ENCODE data around the gene RNF212B.

The RNF212B gene

DNA sequence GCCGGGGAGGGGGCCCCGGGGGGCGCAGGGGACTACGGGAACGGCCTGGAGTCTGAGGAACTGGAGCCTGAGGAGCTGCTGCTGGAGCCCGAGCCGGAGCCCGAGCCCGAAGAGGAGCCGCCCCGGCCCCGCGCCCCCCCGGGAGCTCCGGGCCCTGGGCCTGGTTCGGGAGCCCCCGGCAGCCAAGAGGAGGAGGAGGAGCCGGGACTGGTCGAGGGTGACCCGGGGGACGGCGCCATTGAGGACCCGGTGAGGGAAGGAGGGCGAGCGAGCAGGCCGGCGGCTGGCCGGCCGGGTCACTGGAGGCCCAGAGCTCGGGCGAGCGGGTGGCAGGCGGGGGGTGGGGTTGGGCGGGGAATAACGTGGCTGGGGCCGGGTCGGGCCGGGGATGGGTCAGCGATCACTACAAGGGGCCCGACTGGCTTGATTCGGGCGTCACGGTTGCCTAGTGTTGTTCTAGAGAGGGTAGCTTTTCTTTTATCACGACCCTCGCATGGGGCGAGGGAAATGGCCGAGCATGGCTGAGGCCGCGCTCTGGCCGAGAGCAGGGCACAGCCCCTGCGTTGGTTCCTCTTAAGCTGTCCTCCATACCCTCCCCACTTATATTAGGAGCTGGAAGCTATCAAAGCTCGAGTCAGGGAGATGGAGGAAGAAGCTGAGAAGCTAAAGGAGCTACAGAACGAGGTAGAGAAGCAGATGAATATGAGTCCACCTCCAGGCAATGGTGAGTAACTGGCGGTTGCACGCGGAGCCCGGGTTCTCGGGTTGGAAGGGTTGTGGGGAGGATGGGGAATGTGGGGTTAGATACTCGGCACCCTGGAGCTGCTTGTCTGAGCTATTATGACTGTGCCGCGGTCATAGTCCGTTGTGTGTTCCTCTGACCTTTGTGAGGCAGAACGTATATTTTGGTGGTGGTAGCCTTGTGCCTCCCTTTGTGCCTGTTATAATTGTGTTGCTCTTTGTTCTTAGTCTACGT lies 84.1 kb downstream of the RNF212B start:
- ChIA-PET CTCF (interaction anchor here (0.7 to 18.0 kb wide), 24 partner anchors 10 to 253 kb away, joined by 3 to 303 read pairs (median 4); partner anchors contain the start of genes BCL2L2, CMTM5 and SLC22A17), POLR2A (interaction anchor here (0.5 to 3.1 kb wide), 13 partner anchors 11 to 233 kb away, joined by 3 to 34 read pairs (median 6); partner anchors contain the start of genes BCL2L2, HOMEZ, PPP1R3E and SLC22A17)
- TF ChIP-seq, protein P1, sequence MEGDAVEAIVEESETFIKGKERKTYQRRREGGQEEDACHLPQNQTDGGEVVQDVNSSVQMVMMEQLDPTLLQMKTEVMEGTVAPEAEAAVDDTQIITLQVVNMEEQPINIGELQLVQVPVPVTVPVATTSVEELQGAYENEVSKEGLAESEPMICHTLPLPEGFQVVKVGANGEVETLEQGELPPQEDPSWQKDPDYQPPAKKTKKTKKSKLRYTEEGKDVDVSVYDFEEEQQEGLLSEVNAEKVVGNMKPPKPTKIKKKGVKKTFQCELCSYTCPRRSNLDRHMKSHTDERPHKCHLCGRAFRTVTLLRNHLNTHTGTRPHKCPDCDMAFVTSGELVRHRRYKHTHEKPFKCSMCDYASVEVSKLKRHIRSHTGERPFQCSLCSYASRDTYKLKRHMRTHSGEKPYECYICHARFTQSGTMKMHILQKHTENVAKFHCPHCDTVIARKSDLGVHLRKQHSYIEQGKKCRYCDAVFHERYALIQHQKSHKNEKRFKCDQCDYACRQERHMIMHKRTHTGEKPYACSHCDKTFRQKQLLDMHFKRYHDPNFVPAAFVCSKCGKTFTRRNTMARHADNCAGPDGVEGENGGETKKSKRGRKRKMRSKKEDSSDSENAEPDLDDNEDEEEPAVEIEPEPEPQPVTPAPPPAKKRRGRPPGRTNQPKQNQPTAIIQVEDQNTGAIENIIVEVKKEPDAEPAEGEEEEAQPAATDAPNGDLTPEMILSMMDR (IDR thresholded peaks at IDR 0.05; ENCODE audit: insufficient read depth, low read length, missing control alignments) = no peak
- H3K4me3 ChIP-seq (ENCODE audit: low read depth, low read length) = peak overlapping the region; percentile 82
- DNase-seq (ENCODE audit: low read depth, low spot score) = no peak
